Cortex of kidney (tissue), 1 donor: ENCODE data around the gene FAM98A.

Experiments used
- DNase-seq: peaks from one replicate; lab custom pipeline; 2025; lab: John Stamatoyannopoulos, UW

Gene FAM98A

GRCh38 chr2:33599175-33599942 lies at the start of gene FAM98A:
FAM98A (minus strand) TSS chr2:33599299; CDS start chr2:33599221, 78 bp downstream.
- peak; percentile 64 for DNase-seq

GRCh38 chr2:33645861-33646260 lies 46.8 kb upstream of the FAM98A start:
- DNase-seq: no peak

- DNase-seq: no peak
Measured at GRCh38 chr2:33644215-33644614, 45.1 kb upstream of the FAM98A start.

GRCh38 chr2:33636001-33636400 lies 36.9 kb upstream of the FAM98A start:
- no peak for DNase-seq

- DNase-seq: no peak
Measured at GRCh38 chr2:33634261-33634910, 35.3 kb upstream of the FAM98A start.

- DNase-seq: no peak
Measured at GRCh38 chr2:33633315-33633714, 34.2 kb upstream of the FAM98A start.

GRCh38 chr2:33632831-33633230 lies 33.7 kb upstream of the FAM98A start:
- no peak for DNase-seq

GRCh38 chr2:33628031-33628827 lies 29.1 kb upstream of the FAM98A start:
- no peak for DNase-seq

GRCh38 chr2:33619028-33619427 lies 19.9 kb upstream of the FAM98A start:
- DNase-seq: no peak

- DNase-seq: no peak
Measured at GRCh38 chr2:33617989-33618388, 18.9 kb upstream of the FAM98A start.

GRCh38 chr2:33617401-33617800 lies 18.3 kb upstream of the FAM98A start:
- DNase-seq: no peak

GRCh38 chr2:33616873-33617272 lies 17.8 kb upstream of the FAM98A start:
- DNase-seq: no peak

- DNase-seq: no peak
Measured at GRCh38 chr2:33614190-33614589, 15.1 kb upstream of the FAM98A start.

- DNase-seq: no peak
Measured at GRCh38 chr2:33607905-33608304, 8.8 kb upstream of the FAM98A start.

- DNase-seq: no peak
Measured at GRCh38 chr2:33607251-33607721, 8.2 kb upstream of the FAM98A start.

- DNase-seq: no peak
Measured at GRCh38 chr2:33606622-33607021, 7.5 kb upstream of the FAM98A start.

- no peak for DNase-seq
Measured at GRCh38 chr2:33606100-33606499, 7.0 kb upstream of the FAM98A start.

GRCh38 chr2:33605056-33605455 lies 6.0 kb upstream of the FAM98A start:
- DNase-seq: no peak

- no peak for DNase-seq
Measured at GRCh38 chr2:33603416-33603815, 4.3 kb upstream of the FAM98A start.

GRCh38 chr2:33602201-33602830 lies 3.2 kb upstream of the FAM98A start:
- DNase-seq: no peak

- no peak for DNase-seq
Measured at GRCh38 chr2:33599943-33600192, 769 bp upstream of the FAM98A start.

GRCh38 chr2:33598561-33599174 lies 431 bp downstream of the FAM98A start:
- DNase-seq: no peak
